Stimulated activated CD4-positive, alpha-beta T cell treated with anti-CD3 and anti-CD28 coated beads, TNF-alpha, amount 100 ng/mL, for 24 hours (primary cell): ENCODE data around the gene MBD3L2.
"Not testable (repeated sequence)": the region's sequence is repeated elsewhere in the genome, so short reads cannot be mapped to it uniquely, and the experiment has no call there.

Experiments used
- DNase-seq, 3 experiments: peaks; one replicate each; pipeline ENCODE4 v3.0.0-alpha.2; 2020; ENCODE audit warnings: low read depth in 3 of 3

The MBD3L2 gene

GRCh38 chr19:7059977-7060376, 10.9 kb downstream of the MBD3L2 start:
- DNase-seq, result not testable (repeated sequence)

DNA sequence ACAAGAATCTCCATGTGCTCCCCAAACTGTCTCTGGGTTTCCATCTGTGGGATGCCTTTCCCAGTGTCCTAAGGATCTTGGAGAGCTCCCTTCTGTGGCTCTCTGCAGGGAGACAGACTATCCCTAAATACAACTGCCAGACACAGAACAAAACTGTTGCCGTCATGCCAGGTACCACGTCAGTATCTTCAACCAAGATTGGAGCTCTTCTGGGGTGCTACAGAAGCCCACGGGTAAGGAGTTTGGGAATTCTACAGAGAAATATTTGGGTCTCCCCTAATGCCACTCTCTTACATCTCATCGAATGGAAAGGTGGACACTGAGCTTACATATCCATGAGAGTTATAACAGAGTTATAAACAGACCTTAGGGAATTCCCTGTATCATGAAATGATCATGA, 14.2 kb downstream of the MBD3L2 start:
- no peak for DNase-seq

GRCh38 chr19:7063764-7064418, 14.8 kb downstream of the MBD3L2 start:
- no peak for DNase-seq

DNA sequence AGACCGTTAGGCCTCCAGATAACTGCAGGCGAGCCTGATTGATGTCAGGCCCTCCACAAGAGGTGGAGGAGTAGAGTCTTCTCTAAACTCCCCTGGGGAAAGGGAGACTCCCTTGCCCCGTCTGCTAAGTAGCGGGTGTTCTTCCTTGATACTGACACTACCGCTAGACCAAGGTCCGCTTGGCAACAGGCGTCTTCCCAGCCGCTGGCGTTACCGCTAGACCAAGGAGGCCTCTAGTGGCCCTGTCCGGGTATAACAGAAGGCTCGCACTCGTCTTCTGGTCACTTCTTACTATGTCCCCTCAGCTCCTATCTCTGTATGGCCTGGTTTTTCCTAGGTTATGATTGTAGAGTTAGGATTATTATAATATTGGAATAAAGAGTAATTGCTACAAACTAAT, 18.0 kb downstream of the MBD3L2 start:
- not testable (repeated sequence) for DNase-seq

DNA sequence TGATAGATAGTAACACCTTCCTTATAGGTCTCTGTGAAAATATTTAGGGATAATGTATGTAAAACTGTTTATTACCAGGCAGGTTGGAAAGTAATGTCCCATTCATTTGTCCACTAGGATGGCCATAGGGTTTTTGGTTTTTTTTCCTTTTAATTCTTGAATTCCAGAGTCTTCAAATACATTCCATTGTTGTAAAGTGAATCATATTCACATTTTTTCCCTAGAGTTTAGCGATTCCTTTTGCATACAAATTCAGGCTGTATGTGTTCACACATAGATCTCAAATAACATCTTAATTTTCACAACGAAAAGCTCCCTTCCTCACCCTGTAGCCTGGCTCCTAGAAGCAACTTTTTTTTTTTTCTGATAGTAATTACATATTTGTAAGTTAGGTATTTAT, 18.6 kb downstream of the MBD3L2 start:
- no peak for DNase-seq

- DNase-seq, result no peak
Measured at GRCh38 chr19:7068599-7068998, 19.5 kb downstream of the MBD3L2 start.

DNA sequence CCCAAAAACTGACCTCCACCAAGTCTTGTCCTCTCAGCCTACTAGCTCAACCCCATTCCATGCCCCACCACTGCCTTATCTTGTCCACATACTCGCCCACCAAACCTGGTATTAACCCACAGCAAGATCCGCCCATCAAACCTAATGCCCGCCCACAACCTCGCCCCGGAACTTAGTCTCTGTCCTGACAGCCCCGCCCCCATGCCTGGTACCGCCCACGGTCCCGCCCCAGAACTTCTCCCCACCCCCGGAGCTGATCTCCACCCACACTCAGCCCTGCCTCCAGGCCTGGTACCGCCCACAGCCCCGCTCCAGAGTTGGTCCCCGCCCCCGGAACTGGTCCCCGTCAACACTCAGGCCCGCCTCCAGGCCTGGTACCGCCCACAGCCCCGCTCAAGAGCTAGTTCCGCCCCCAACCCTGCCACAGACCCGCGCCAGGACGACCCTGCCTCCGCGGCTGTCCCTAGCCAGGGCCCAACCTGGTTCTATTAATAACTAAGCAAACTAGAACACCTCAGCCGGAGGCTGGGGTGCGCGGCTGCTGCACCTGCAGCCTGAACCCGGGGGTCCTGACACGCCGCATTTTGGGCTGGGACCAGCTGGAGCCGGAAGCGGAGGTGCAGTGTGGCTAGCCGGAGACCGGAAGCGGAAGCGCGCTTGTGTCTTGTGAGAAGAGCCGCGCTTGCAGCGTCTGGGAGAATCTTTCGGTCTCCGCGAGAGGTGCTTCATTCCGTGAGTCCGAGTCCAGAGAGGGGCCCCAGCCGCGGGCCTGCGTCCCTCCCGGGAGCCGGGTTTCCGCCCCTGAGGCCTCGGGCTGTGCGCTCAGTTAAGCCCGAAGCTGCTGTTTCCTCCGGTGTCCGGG, 20.2 kb downstream of the MBD3L2 start, which contains the start of gene ZNF557:
Gene ZNF557 (plus strand): TSS at position 662 of the 862 bp plus-strand sequence. CDS start 5,372 bp downstream, outside the sequence.
- peak; percentile 96 to 99 (median 99) for DNase-seq

- DNase-seq, result no peak
Measured at GRCh38 chr19:7069904-7070226, 20.7 kb downstream of the MBD3L2 start.

DNA sequence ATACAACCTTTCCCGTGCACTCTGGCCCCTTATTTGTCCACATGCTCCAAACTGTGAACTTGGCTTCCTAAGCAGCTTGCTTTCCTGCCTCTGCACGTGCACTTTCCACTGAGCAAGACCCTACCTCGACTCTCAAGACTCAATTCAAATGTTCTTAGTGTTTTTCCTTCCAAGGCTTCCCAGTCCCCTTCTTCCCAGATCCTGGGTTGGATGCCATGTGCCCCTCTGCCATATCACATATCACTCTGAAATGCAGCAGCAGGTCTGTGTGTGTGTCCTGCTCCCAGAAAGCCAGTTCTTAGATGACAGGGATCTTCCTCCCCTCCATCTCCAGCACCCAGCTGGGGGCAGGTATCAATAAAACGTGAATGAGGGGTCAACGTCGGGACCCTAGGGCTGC, 23.4 kb downstream of the MBD3L2 start:
- DNase-seq, result no peak

GRCh38 chr19:7074705-7075282, 25.7 kb downstream of the MBD3L2 start:
- DNase-seq, result no peak

DNA sequence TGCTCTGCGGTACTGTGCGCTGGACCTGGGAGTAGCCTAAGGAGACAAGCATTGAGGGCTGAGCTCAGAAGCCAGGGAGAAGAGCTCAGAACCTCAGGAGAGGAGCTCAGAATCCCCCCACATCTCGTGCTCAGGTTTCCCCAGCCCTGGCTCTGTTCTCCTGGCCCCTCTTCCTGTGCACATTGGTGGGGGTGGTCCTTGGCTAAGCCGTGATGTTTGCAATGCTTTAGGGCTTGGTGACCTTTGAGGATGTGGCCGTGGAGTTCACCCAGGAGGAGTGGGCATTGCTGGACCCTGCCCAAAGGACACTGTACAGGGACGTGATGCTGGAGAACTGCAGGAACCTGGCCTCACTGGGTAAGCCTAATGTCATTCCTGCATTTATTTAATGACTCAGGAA, 27.0 kb downstream of the MBD3L2 start:
- no peak for DNase-seq

DNA sequence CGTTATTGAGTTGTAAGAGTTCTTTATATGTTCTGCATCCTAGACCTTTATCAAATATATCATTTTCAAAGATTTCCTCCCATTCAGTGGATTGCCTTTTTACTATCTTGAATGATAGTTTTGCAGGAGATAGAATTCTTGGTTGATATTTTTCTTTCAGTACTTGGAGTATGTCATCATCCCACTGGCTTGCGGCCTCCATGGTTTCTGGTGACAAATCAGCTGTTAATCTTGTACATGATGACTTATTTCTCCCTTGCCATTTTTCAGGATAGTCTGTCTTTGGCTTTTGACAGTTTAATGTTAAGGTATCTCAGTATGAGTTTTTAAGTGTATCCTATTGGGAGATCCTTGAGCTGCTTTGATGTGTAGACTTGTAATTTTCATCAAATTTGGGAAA, 28.9 kb downstream of the MBD3L2 start:
- DNase-seq, result no peak

DNA sequence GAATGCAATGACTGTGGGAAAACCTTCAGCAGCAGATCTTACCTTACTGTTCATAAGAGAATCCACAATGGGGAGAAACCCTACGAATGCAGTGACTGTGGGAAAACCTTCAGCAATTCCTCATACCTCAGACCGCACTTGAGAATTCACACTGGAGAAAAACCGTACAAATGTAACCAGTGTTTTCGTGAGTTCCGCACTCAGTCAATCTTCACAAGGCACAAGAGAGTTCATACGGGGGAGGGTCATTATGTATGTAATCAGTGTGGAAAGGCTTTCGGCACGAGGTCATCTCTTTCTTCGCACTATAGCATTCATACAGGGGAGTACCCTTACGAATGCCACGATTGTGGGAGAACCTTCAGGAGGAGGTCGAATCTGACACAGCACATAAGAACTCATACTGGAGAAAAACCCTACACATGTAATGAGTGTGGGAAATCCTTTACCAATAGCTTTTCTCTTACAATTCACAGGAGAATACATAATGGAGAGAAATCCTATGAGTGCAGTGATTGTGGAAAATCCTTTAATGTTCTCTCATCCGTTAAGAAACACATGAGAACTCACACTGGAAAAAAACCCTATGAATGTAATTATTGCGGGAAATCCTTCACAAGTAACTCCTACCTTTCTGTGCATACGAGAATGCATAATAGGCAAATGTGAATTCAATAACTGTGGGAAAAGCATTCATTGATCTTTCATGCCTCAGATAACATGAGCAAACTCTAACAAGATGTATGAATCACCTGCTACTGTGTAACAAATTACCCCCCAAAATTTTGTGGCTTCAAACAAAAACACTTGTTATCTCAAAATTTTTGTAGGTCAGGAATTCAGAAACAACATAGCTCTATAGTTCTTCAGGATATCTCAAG, 34.2 kb downstream of the MBD3L2 start:
- DNase-seq, result no peak

GRCh38 chr19:7088999-7089398, 39.9 kb downstream of the MBD3L2 start:
- DNase-seq, result no peak

- DNase-seq, result no peak
Measured at GRCh38 chr19:7098096-7098495, 49.0 kb downstream of the MBD3L2 start.

DNA sequence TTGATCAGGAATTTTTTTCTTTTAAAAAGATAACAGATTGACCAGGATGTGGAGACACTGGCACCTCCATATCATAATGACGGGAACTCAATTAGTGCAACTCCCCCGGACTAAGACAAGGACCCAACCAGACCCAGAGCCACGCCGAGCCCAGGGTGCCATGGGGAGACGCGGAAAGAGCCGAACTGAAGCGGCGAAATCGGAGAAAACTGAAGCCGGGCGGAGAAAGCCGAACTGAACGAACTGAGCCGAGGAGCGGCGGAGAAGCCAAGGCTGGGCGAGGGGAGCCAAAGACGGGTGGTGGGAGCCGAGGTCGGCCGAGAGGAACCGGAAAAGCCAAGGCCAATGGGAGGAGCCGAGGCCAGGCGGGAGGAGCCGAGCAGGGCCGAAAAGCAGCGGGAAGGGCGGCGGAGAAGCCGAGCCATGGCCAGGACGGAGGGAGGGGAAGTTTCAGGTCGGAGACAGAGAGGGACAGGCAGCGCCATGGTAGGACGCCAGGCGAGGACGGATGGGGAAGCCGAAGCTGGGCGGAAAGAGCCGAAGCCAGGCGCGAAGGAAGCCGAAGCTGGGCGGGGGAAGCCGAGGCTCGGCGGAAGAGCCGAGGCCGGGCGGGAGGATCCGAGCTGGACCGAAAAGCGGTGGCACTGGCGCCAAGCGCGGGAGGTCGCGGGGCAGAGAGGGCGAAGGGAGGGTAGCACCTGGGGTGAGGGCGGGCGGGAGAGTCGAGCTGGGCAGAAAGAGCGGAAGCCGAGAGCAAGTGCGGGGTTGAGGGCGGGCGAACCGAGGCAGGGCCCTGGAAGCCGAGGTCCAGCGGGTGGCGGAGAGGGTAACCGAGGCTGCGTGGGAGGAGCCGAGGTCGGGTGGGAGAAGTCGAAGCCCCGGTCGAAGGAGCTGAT, 49.8 kb downstream of the MBD3L2 start:
- DNase-seq, result peak; percentile 76 to 89 (median 78)

DNA sequence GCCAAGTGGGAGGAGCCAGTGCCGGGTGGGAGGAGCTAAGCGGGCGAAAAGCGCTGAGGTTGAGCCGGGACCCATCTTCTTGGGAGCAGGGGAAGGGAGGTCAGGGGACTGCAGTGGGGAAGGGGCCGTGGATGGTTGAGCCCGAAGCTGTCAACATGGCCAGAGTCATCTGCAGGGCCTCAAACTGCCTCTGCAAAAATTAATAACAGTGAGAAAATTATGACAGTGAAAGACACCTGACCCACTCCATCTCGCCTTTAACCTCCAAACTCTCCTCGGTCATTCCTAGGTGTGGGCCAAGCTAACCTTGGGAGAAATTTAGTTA, 50.4 kb downstream of the MBD3L2 start:
- DNase-seq, result peak in 1 of 3 experiments; percentile 87
